Measurements from ENCODE around the gene CRHR2. TPM values are rescaled to one million over a fixed set of nuclear protein-coding genes. Genes with fewer than 3 reads are reported as not detected.
"Not testable (repeated sequence)": the region's sequence is repeated elsewhere in the genome, so short reads cannot be mapped to it uniquely, and the experiment has no call there.

The CRHR2 gene
- total and polyA plus RNA-seq, 2 experiments from 2014 or later, result 0.14 to 1.4 TPM

DNA sequence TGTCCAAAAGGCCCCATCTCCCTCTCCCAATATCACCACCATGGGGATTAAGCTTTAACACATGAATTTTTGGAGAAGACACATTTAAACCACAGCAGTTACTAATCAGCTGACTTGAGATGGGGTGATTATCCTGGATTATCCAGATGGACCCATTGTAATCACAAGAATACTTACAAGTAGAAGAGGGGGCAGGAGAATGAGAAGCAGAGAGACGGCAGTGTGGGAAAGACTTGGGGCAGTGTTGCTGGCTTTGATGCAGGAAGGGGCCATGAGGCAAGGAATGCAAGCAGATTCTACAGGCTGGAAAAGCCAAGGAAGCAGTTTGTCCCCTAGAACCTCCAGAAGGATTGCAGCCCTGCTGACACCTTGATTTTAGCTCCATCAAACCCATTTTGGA is 39.0 kb upstream of the CRHR2 start:
- peaks cover 6% of the 10 kb centered on the region; the same call in 1 of the 2 replicates for H3K9me2 ChIP-seq (ENCODE audit: insufficient read depth)
- no peaks in the 10 kb centered on the region for H3K79me2 ChIP-seq (replicated peaks; ENCODE audit: insufficient read depth)
- H3K4me3 ChIP-seq, result no peak overlapping the region
- Mint-ChIP-seq H3K4me1 (peaks cover 11% of the 10 kb centered on the region), H3K9me3 (peaks cover 38% of the 10 kb centered on the region), H3K27ac (no peak overlapping the region), H3K27me3 (ENCODE audit: insufficient read depth, low read depth, poor library complexity) (peaks cover 19% of the 10 kb centered on the region), H3K36me3 (ENCODE audit: low read depth) (peaks cover 29% of the 10 kb centered on the region), H3K4me3 (no peak overlapping the region)
- TF ChIP-seq ZNF114 (CRISPR knock-in tag; IDR thresholded peaks at IDR 0.05), result no peak
- no peak for TF ChIP-seq EZH2phosphoT487 (IDR thresholded peaks at IDR 0.05; ENCODE audit: unreplicated experiment)
- no peaks in the 10 kb centered on the region for H3K27me3 ChIP-seq (ENCODE audit: insufficient read depth)
- no peaks in the 10 kb centered on the region for H3F3A ChIP-seq (replicated peaks; ENCODE audit: low read depth)
- DNase-seq (ENCODE audit: low spot score), result no peak
- no peaks in the 10 kb centered on the region for H4K20me1 ChIP-seq (replicated peaks; ENCODE audit: insufficient read depth)
- H3K36me3 ChIP-seq (ENCODE audit: insufficient read depth), result 0 out of 2 replicates have a peak, but pooled peaks cover 5% of the 10 kb centered on the region
- no peak overlapping the region for H3K4me2 ChIP-seq
- no peak overlapping the region for H2AFZ ChIP-seq
- peaks cover under 1% of the 10 kb centered on the region; the same call in 1 of the 2 replicates for H3K4me1 ChIP-seq (ENCODE audit: insufficient read depth)
- no peak overlapping the region for H3K27ac ChIP-seq (ENCODE audit: low read depth)
- ATAC-seq, result no peak

GRCh38 chr7:30719434-30719833 is 37.2 kb upstream of the CRHR2 start:
- not testable (repeated sequence) for H2AFZ ChIP-seq; H3K27ac ChIP-seq (ENCODE audit: low read depth); ATAC-seq; H3K4me1 Mint-ChIP-seq; H3K27ac Mint-ChIP-seq; H3K9me2 ChIP-seq (ENCODE audit: insufficient read depth); H3K79me2 ChIP-seq (replicated peaks; ENCODE audit: insufficient read depth); H4K20me1 ChIP-seq (replicated peaks; ENCODE audit: insufficient read depth); H3K36me3 ChIP-seq (ENCODE audit: insufficient read depth); H3K4me1 ChIP-seq (ENCODE audit: insufficient read depth); H3K4me2 ChIP-seq; H3K4me3 Mint-ChIP-seq; DNase-seq (ENCODE audit: low spot score); H3K27me3 Mint-ChIP-seq (ENCODE audit: insufficient read depth, low read depth, poor library complexity); H3K4me3 ChIP-seq; H3K27me3 ChIP-seq (ENCODE audit: insufficient read depth); H3F3A ChIP-seq (replicated peaks; ENCODE audit: low read depth)
- H3K9me3 Mint-ChIP-seq, result peaks cover 38% of the 10 kb centered on the region
- H3K36me3 Mint-ChIP-seq (ENCODE audit: low read depth), result peaks cover 27% of the 10 kb centered on the region

DNA sequence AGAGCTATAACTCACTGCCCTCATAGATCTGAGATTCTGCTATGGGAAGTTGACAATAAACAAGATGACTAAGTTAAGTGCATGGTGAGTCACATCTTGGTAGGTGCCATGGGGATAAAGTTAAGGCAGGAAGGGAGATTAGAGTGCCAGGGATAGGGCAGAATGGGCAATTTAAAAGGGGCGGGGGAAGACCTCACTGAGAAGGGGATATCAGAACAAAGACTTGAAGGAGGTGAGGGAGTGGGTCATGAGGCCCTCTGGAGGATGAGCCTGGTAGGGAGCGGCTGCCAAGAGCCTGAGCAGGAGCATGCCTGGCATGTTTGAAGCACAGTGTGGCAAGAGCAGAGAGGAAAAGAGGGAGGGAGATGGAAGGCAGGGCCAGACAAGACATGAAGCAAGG is 34.9 kb upstream of the CRHR2 start:
- no peaks in the 10 kb centered on the region; the same call in 1 of the 3 replicates for H3K4me1 Mint-ChIP-seq
- no peak overlapping the region for H3K4me3 Mint-ChIP-seq
- DNase-seq (ENCODE audit: low spot score) (peak; percentile 69), ATAC-seq (peak; percentile 99)
- Histone ChIP-seq H3F3A (replicated peaks; ENCODE audit: low read depth) (no peaks in the 10 kb centered on the region), H3K27me3 (ENCODE audit: insufficient read depth) (no peaks in the 10 kb centered on the region), H3K4me3 (no peak overlapping the region), H3K27ac (ENCODE audit: low read depth) (no peak overlapping the region), H3K79me2 (replicated peaks; ENCODE audit: insufficient read depth) (no peaks in the 10 kb centered on the region), H3K9me2 (ENCODE audit: insufficient read depth) (no peaks in the 10 kb centered on the region; the same call in 1 of the 2 replicates), H2AFZ (no peak overlapping the region), H3K4me1 (ENCODE audit: insufficient read depth) (no peaks in the 10 kb centered on the region), H3K36me3 (ENCODE audit: insufficient read depth) (0 out of 2 replicates have a peak, but pooled peaks cover 5% of the 10 kb centered on the region), H3K4me2 (no peak overlapping the region), H4K20me1 (replicated peaks; ENCODE audit: insufficient read depth) (no peaks in the 10 kb centered on the region)
- H3K27ac Mint-ChIP-seq, result no peak overlapping the region
- peaks cover 27% of the 10 kb centered on the region for H3K36me3 Mint-ChIP-seq (ENCODE audit: low read depth)
- peaks cover 38% of the 10 kb centered on the region for H3K9me3 Mint-ChIP-seq
- no peak for TF ChIP-seq STAT1 (IDR thresholded peaks at IDR 0.05; ENCODE audit: unreplicated experiment)
- TF ChIP-seq ZNF462 (CRISPR knock-in tag; IDR thresholded peaks at IDR 0.05), result no peak
- TF ChIP-seq, protein P1, sequence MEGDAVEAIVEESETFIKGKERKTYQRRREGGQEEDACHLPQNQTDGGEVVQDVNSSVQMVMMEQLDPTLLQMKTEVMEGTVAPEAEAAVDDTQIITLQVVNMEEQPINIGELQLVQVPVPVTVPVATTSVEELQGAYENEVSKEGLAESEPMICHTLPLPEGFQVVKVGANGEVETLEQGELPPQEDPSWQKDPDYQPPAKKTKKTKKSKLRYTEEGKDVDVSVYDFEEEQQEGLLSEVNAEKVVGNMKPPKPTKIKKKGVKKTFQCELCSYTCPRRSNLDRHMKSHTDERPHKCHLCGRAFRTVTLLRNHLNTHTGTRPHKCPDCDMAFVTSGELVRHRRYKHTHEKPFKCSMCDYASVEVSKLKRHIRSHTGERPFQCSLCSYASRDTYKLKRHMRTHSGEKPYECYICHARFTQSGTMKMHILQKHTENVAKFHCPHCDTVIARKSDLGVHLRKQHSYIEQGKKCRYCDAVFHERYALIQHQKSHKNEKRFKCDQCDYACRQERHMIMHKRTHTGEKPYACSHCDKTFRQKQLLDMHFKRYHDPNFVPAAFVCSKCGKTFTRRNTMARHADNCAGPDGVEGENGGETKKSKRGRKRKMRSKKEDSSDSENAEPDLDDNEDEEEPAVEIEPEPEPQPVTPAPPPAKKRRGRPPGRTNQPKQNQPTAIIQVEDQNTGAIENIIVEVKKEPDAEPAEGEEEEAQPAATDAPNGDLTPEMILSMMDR (conservative IDR thresholded peaks at IDR 0.05; ENCODE audit: low read depth in 2 of 2), result peak; percentile 55 to 63
- no peak for TF ChIP-seq CREB1 (CRISPR knock-in tag; IDR thresholded peaks at IDR 0.05; ENCODE audit: low read depth)
- TF ChIP-seq ZNF114 (CRISPR knock-in tag; IDR thresholded peaks at IDR 0.05), result no peak
- H3K27me3 Mint-ChIP-seq (ENCODE audit: insufficient read depth, low read depth, poor library complexity), result peaks cover 6% of the 10 kb centered on the region

Measured in GM23338 (cell line).